GM21717 (cell line): ENCODE measurements around the gene PHF12.
"Not testable (repeated sequence)": the region's sequence is repeated elsewhere in the genome, so short reads cannot be mapped to it uniquely, and the experiment has no call there.

Experiments
- ATAC-seq: cut with Tn5 transposase; IDR thresholded peaks from one replicate; pipeline ENCODE4 v1.9.1; 2021; ENCODE audit warnings: mild to moderate bottlenecking, moderate library complexity; ENCODE audit not compliant: unreplicated experiment

The PHF12 gene

GRCh38 chr17:28937044-28937729, 14.1 kb downstream of the PHF12 start:
- no peak for ATAC-seq

DNA sequence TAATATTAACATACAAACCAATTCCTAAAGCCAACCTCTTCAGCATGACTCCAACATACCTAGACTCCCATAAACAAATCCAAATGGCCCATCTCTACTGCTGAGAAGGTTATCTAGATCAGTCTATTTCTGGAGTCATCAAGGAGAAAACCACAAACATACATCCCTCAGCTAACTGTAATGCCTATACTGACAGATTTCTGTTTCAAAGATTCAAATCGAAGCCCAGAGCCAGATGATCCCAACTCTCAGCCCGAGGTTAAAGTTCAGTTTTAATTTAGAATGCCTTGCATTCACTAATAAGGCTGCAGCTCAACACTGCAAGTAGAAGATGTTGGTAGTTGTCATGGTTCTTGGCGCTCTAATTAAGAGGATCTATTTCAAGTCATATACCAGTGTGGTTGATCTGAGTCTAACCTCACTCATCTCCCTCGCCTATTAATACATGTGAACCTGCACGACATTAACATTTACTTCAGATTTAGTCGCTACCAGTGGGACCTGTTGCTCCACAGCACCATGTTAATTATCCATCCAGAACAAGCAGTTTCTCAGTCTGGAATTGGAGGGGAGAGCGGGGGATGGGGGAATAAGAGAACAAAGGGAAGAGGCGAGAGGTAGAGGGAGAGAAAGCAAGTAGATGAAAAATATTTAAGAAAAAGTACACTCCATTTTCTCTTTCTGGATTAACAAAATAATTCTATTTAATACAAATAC, 15.4 kb downstream of the PHF12 start:
- no peak for ATAC-seq

DNA sequence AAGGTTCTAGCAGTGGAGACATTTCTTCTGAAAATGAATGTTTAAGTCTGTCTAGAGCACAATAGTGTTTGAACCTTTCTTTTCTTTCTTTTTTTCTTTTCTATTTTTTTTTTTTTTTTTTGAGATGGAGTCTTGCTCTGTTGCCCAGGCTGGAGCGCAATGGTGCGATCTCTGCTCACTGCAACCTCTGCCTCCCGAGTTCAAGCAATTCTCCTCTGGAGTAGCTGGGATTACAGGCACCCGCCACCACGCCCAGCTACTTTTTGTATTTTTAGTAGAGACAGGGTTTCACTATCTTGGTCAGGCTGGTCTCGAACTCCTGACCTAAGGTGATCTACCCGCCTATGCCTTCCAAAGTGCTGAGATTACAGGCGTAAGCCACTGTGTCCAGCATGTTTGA, 16.8 kb downstream of the PHF12 start:
- ATAC-seq: not testable (repeated sequence)

- ATAC-seq: no peak
Measured at GRCh38 chr17:28929787-28930186, 21.5 kb downstream of the PHF12 start.

DNA sequence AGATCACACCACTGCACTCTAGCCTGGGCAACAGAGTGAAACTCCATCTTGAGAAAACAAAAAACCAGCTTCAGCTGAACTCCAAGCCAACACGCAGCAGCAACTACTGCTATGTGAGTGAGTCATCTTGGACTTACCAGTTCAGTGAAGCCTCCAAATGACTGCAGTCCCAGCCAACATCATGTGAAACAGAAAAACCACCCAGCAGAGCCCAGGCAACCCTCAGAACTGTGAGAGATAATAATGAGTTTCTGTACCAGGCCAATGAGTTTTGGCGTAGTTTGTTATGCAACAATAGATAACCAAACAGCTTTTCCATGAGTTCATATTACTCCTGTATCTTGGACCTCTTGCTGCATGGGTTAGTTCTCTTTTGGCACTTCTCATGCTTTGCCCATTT, 23.3 kb downstream of the PHF12 start:
- no peak for ATAC-seq

DNA sequence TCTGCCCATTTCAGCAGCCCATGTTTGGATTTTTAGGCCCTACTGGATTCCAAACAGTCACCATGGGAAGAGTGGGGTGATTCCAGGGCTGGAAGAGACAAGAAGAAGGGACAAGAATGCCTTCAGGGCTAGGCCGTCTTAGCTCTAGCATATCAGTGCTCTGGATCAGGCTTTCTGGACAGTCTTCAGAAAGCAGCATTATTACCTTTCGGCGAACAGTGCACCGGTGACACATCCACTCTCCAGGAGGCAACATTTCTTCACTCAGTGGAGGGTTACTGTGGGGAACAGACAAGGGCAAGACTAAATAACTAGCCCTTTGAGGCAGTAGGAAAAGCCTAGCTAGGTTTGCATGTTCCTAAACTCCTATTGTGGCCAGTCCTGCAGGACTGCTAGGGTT, 24.5 kb downstream of the PHF12 start:
- ATAC-seq: no peak

DNA sequence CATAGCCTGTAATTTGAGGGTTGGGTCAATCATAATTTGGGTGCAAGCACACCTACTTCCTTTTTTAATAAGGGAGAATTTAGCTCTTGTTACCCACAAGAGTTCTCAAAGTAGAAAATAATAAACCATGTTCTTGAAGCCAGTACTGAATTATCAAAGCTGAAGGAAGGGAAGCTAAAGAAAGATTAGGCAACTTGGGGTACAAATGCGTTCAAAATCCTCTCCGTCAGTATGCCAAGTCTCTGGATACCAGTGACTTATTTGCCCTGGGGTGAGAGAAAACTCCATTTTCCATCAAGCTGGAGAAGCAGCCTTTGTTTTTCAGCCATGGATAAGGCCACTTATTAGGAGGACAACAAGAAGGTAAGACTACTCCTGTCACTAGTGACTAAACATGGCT, 25.0 kb downstream of the PHF12 start:
- ATAC-seq: no peak

GRCh38 chr17:28925912-28926365, 25.4 kb downstream of the PHF12 start:
- ATAC-seq: no peak

DNA sequence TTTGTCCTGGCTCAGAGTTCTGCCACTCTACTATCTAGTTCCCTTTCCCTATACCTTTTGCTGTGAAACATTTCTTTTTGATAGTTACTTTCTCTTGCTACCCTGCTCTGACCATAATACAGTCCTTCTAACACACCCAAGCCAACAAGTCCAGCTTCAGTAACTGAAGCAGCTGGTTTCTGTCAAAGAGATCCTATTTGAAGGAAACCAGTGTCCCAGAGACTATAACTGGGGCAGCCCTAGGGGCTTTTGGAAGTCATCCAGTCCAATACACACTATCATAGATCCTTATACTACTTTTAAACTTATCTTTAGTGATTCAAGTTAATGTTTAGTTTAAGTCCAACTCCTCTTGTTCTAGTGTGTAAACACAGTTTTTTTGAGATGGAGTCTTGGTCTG, 31.1 kb downstream of the PHF12 start:
- no peak for ATAC-seq

DNA sequence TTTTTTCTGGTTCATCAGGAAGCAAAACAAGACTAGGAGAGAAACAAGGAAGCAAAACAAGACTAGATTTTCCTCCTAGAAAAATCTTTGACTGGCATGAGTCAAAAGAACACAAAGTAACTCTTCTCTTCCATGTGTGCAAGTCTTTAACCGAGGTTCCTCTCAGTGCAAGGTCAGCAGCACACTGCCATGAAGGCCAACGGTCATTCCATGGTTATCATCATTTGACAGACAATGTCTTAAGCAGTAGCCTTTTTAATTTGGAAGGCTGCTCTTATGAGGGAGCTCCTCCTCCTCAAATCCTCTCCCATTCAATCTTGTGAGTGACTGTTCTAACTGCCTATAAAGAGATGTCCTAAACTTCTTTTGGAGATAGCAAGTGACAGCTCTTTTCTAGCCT, 33.0 kb downstream of the PHF12 start:
- no peak for ATAC-seq

- no peak for ATAC-seq
Measured at GRCh38 chr17:28917465-28917864, 33.9 kb downstream of the PHF12 start.

DNA sequence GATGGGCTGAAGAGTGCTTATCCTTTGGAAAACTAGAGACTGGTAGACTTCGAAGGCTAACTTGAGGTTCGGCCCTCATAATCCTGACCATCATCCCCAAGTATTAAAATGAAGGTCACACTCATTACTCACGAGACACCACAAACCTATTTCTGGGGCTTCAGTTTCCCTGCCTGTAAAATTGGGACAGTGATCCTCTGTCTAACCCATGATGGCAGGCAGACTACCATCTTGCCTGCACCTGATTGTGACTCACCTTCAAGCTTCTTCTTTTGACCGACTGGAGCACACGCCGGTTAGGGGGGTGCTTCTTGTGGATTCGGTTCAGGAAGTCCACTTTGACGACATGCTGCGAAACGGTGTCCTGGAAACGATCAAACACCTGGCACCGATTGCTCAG, 34.3 kb downstream of the PHF12 start:
- ATAC-seq: no peak

DNA sequence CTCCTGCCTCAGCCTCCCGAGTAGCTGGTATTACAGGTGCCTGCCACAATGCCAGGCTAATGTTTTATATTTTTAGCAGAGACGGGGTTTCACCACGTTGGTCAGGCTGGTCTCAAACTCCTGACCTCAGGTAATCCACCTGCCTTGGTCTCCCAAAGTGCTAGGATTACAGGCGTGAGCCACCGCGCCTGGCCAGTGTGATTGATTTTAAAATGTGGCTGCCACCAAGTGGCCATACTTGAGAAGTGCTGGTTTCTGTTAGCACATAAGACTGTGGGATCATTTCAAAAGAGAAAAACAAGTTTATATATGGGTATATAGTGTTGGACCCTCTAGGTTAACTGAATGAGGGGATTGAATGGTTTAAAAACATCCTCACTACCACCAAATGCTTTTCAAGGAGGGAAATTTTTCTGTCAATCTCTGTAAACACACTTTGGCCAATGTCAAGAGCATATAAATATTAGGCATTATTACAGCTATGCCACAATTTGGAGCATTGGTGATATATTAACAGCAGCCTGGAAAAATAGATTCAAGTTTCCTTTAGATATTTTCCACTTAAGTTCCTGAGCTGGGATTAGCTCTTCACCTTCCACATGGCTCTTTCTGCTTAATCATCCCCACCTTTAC, 34.9 kb downstream of the PHF12 start:
- ATAC-seq: no peak

DNA sequence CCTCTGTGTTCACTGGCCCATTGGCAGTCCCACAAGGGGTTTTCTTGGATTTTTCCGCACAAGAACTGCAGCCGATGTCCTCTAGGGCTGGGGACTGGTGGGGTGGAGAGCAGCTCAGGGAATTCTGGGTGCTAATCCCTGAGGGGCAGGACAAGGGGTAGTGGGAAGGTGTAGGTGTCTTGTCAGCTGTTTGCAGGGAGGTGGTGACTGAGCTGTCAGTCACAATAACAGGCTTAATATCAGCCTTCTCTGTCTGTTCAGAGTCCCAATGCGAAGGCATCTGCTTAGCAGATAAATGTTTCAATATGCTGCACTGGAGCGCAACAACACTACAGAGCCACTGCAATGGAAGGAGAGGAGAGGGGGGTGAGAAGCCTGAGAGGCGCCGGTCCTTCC, 38.4 kb downstream of the PHF12 start:
- ATAC-seq: no peak

DNA sequence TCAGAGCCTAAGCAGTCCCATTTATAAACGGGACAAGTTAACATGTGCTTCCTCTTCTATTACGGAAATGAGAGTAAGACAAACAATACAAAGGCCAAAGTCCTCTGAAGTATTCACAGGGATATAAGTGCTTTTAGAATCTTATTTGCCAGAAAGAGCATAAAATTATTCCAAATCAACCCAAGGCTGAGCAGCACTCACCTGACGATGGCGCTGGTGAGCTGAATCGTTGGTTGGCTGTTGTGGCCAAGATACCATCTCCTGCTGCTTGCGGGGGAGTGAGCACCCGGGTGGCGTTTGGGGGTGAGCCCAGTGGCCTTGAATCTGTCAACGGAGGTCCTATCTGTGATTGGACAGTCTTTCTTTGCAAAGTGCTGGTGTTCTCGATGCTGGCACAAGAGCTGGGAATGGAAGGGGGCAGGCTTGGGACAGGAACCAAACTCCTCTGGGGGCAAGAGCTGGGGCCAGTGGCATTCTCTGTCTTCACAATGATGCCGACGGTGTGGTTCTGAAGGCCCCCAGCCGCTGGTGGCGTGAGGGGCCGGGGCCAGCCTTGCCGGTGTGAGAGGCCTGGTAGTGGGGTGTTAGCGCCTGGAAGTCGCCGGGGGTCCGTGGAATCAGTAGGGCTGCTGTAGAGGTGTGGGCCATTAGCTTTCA, 38.9 kb downstream of the PHF12 start:
- no peak for ATAC-seq

DNA sequence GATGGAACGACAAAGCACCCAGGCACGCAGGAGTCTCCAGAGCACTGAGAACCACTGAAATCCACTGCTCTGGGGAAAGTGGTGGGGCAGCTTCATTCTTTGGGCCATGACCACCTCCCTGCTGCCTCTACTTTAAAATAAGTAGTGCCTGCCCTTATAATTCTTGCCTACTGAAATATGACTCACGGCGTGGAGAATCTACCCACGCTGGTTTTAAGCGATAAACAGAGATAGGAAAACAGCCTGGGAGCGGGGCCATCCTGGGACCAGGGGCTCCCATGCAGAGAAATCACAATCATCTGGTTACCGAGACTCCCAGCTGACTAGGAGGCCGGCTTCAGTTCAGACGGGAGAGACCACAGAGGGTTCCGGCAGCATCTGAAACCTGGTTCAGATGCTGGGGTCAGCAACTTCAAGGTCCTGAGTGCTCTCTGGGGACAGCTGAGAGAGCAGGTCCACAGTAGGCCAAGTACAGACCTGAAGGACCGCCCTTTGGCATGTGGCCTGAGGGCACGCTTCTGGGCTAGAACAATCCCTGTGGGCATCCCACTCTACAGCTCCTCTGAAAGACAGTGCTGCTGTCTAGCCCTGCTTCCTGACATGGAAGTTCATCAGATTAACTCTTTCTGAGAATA, 39.8 kb downstream of the PHF12 start:
- no peak for ATAC-seq

- no peak for ATAC-seq
Measured at GRCh38 chr17:28910534-28910933, 40.8 kb downstream of the PHF12 start.

DNA sequence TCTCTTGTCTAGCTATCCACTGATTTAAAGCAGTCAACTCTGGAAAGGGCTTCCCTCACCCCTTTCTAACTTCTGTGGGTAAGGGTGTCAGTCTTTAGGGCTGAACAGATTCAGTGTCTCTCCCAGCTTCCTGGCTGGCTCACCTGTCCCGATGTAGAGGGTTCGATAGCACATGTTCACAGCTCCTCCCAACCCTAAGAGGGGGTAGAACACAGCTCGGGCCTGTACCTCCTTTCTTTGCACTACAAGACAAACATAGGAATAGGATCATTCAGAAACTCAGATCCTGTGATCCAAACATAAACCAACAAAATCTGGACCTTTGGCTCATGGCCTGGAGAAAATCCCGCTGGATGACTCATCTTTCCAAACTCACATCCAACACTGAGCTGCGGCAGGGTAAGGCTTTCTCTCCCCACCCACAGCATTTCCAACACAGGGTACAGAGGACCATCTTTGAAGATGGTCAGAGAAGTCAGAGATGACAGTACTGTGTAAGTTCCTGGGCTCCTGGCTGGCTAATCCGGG, 42.6 kb downstream of the PHF12 start:
- no peak for ATAC-seq

GRCh38 chr17:28907709-28908475, 43.4 kb downstream of the PHF12 start:
- ATAC-seq: no peak
